HepG2 (cell line): ENCODE measurements around the gene PAIP1. TPM values are rescaled to one million over a fixed set of nuclear protein-coding genes. Genes with fewer than 3 reads are reported as not detected.

ENCODE experiments used
- HNF4A ChIP-seq: sonication (generic); formaldehyde crosslinking; IDR thresholded peaks from 2 replicates; pipeline ENCODE4 v1.4.0; 2020; ENCODE audit warnings: missing genetic modification reagents
- KLF15 ChIP-seq: sonication (generic); formaldehyde crosslinking; IDR thresholded peaks from 2 replicates; pipeline ENCODE4 v1.8.1; 2023; ENCODE audit warnings: borderline replicate concordance, mild to moderate bottlenecking, inconsistent platforms, missing genetic modification reagents, mixed read lengths
- NFKBIZ ChIP-seq: IDR thresholded peaks from 2 replicates; pipeline ENCODE4 v1.6.1; 2018; ENCODE audit warnings: missing genetic modification reagents, missing compliant biosample characterization
- PITX1 ChIP-seq: sonication (generic); formaldehyde crosslinking; IDR thresholded peaks from 2 replicates; pipeline ENCODE4 v1.5.1; 2020; ENCODE audit warnings: mild to moderate bottlenecking, missing genetic modification reagents
- SETDB1 ChIP-seq: sonication (generic); formaldehyde crosslinking; IDR thresholded peaks from 2 replicates; pipeline ENCODE4 v1.5.1; 2020; ENCODE audit warnings: missing genetic modification reagents, mild to moderate bottlenecking, borderline replicate concordance
- ZKSCAN1 ChIP-seq: fragments of 150-350 bp; IDR thresholded peaks from 2 replicates; pipeline ENCODE4 v1.6.1; 2014; ENCODE audit warnings: low read length
- ZNF143 ChIP-seq: sonication (generic); formaldehyde crosslinking; IDR thresholded peaks from 2 replicates; pipeline ENCODE4 v1.4.0; 2020; ENCODE audit warnings: missing genetic modification reagents
- ZNF235 ChIP-seq: sonication (generic); formaldehyde crosslinking; IDR thresholded peaks from 2 replicates; pipeline ENCODE4 v1.8.1; 2023; ENCODE audit warnings: mild to moderate bottlenecking, missing genetic modification reagents, borderline replicate concordance
- ZNF530 ChIP-seq: sonication (generic); formaldehyde crosslinking; IDR thresholded peaks from 2 replicates; pipeline ENCODE4 v1.5.0; 2020; ENCODE audit warnings: low read depth, mild to moderate bottlenecking, missing genetic modification reagents
- ZNF567 ChIP-seq: sonication (generic); formaldehyde crosslinking; IDR thresholded peaks from 2 replicates; pipeline ENCODE4 v1.8.1; 2023; ENCODE audit warnings: mild to moderate bottlenecking, missing genetic modification reagents, borderline replicate concordance
- ZNF75D ChIP-seq: sonication (generic); formaldehyde crosslinking; IDR thresholded peaks from 2 replicates; pipeline ENCODE4 v1.8.1; 2023; ENCODE audit warnings: missing genetic modification reagents, mild to moderate bottlenecking, borderline replicate concordance
- ZZZ3 ChIP-seq: sonication (generic); formaldehyde crosslinking; IDR thresholded peaks from 2 replicates; pipeline ENCODE4 v1.4.0; 2020; ENCODE audit warnings: missing genetic modification reagents, mild to moderate bottlenecking, borderline replicate concordance
- polyA plus RNA-seq, 8 experiments: library from polyadenylated mRNA; depleted of rRNA in 3 of 8; stranded (reverse) in 7 of 8; unstranded in 1 of 8; fragments of >200 nt; fragmentation: Illumina TruSeq in 4 of 8; extraction: Trizol in 4 of 8; gene quantifications; 2 replicates each; pipeline versions ENCODE4 v1.2.1 to v1.2.3, GENCODE V29; 2011 to 2016; ENCODE audit warnings: low read depth in 4 of 8, missing spikeins in 1 of 8, mixed read lengths in 1 of 8; ENCODE audit not compliant: insufficient read depth in 1 of 8
- total RNA-seq, 5 experiments: library from RNA; depleted of rRNA; stranded (reverse); fragments of >200 nt; fragmentation: Illumina TruSeq; extraction: Trizol; gene quantifications; 2 replicates each; pipeline ENCODE4 v1.2.3, GENCODE V29; 2016; ENCODE audit warnings: low read depth in 1 of 5
- TF ChIP-seq, protein P1 (sequence below): sonication (generic); formaldehyde crosslinking; IDR thresholded peaks from 2 replicates; pipeline ENCODE4 v1.5.1; 2020; ENCODE audit warnings: missing genetic modification reagents, mild to moderate bottlenecking, borderline replicate concordance
- TF ChIP-seq, protein P2 (sequence below): sonication (generic); formaldehyde crosslinking; IDR thresholded peaks from 2 replicates; pipeline ENCODE4 v1.4.0; 2020; ENCODE audit warnings: missing genetic modification reagents, borderline replicate concordance
- TF ChIP-seq, protein P3 (sequence below): sonication (generic); formaldehyde crosslinking; IDR thresholded peaks from 2 replicates; pipeline ENCODE4 v1.4.0; 2020; ENCODE audit warnings: missing genetic modification reagents, low read depth, mild to moderate bottlenecking, borderline replicate concordance
- TF ChIP-seq, protein P4 (sequence below): sonication (generic); formaldehyde crosslinking; conservative IDR thresholded peaks from 2 replicates; pipeline ENCODE4 v1.8.0; 2022; ENCODE audit warnings: low read depth, missing genetic modification reagents

The PAIP1 gene
- total and polyA plus RNA-seq, 2 of the 13 experiments (the other 11 are each of a cell fraction or from before 2014, with no cell fraction given) = 96.6 to 116 TPM

DNA sequence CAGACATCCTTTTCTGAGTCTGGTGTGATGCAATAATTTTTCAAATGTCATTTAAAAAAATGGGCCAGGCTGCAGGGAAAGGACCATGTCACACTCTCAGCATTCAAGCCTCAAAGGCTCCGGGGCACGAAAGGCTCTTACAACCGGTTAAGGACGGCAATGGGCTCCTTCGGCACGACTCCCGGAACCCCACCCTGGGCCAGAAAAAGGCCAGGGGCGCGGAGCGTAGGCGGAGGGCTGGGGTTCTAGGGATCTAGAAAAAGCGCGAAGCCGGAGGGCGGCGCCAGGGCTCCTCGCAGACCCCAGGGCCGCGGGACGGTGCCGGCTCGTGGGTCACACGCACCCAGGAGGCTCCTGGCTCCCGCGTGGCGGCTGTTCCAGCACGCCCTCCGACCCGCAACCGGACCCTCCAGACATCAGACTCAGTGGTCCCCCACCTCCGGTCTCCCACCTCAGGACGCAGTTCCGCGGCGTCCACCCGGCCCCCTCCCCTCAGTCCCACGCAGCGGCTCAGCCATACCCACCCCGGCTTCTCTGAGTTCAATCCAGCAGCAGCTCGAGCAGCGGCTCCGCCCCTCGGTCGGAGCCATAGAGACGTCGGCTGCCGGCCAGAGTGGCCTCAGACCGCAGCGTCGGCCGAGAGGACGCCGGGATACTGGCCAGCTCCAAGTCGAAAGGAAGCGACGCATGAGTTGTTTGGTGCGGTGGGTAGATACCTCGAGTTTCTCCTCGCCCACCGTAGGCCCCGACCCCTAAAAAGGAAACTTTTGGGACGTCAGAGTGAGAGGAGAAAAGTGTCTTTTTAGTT, 73.4 kb downstream of the PAIP1 start, which contains the start of gene TMEM267 (continued):
- TF ChIP-seq KLF15 (CRISPR knock-in tag) (0 out of 2 replicates have a peak, but pooled peaks have one; percentile 43), ZNF567 (CRISPR knock-in tag) (no peak; the same call in 1 of the 2 replicates), ZZZ3 (peak; percentile 7; the same call in 1 of the 2 replicates), ZKSCAN1 (no peak), ZNF143 (CRISPR knock-in tag) (peak; percentile 89), PITX1 (CRISPR knock-in tag) (no peak), NFKBIZ (no peak), ZNF235 (peak; percentile 71; the same call in 1 of the 2 replicates), SETDB1 (no peak), HNF4A (CRISPR knock-in tag) (no peak), ZNF530 (CRISPR knock-in tag) (0 out of 2 replicates have a peak, but pooled peaks have one; percentile 36), ZNF75D (peak; percentile 42; the same call in 1 of the 2 replicates)
- TF ChIP-seq, protein P1, sequence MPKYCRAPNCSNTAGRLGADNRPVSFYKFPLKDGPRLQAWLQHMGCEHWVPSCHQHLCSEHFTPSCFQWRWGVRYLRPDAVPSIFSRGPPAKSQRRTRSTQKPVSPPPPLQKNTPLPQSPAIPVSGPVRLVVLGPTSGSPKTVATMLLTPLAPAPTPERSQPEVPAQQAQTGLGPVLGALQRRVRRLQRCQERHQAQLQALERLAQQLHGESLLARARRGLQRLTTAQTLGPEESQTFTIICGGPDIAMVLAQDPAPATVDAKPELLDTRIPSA = no peak
- TF ChIP-seq, protein P2, sequence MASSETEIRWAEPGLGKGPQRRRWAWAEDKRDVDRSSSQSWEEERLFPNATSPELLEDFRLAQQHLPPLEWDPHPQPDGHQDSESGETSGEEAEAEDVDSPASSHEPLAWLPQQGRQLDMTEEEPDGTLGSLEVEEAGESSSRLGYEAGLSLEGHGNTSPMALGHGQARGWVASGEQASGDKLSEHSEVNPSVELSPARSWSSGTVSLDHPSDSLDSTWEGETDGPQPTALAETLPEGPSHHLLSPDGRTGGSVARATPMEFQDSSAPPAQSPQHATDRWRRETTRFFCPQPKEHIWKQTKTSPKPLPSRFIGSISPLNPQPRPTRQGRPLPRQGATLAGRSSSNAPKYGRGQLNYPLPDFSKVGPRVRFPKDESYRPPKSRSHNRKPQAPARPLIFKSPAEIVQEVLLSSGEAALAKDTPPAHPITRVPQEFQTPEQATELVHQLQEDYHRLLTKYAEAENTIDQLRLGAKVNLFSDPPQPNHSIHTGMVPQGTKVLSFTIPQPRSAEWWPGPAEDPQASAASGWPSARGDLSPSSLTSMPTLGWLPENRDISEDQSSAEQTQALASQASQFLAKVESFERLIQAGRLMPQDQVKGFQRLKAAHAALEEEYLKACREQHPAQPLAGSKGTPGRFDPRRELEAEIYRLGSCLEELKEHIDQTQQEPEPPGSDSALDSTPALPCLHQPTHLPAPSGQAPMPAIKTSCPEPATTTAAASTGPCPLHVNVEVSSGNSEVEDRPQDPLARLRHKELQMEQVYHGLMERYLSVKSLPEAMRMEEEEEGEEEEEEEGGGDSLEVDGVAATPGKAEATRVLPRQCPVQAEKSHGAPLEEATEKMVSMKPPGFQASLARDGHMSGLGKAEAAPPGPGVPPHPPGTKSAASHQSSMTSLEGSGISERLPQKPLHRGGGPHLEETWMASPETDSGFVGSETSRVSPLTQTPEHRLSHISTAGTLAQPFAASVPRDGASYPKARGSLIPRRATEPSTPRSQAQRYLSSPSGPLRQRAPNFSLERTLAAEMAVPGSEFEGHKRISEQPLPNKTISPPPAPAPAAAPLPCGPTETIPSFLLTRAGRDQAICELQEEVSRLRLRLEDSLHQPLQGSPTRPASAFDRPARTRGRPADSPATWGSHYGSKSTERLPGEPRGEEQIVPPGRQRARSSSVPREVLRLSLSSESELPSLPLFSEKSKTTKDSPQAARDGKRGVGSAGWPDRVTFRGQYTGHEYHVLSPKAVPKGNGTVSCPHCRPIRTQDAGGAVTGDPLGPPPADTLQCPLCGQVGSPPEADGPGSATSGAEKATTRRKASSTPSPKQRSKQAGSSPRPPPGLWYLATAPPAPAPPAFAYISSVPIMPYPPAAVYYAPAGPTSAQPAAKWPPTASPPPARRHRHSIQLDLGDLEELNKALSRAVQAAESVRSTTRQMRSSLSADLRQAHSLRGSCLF (CRISPR knock-in tag) = peak; percentile 61; the same call in 1 of the 2 replicates
- TF ChIP-seq, protein P3, sequence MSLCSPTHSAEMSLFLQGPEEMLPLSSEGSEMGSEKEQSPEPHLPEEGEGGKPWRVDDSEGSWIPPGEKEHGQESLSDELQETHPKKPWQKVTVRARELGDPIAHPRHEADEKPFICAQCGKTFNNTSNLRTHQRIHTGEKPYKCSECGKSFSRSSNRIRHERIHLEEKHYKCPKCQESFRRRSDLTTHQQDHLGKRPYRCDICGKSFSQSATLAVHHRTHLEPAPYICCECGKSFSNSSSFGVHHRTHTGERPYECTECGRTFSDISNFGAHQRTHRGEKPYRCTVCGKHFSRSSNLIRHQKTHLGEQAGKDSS (CRISPR knock-in tag) = peak; percentile 32; the same call in 1 of the 2 replicates
- TF ChIP-seq, protein P4, sequence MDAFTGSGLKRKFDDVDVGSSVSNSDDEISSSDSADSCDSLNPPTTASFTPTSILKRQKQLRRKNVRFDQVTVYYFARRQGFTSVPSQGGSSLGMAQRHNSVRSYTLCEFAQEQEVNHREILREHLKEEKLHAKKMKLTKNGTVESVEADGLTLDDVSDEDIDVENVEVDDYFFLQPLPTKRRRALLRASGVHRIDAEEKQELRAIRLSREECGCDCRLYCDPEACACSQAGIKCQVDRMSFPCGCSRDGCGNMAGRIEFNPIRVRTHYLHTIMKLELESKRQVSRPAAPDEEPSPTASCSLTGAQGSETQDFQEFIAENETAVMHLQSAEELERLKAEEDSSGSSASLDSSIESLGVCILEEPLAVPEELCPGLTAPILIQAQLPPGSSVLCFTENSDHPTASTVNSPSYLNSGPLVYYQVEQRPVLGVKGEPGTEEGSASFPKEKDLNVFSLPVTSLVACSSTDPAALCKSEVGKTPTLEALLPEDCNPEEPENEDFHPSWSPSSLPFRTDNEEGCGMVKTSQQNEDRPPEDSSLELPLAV = no peak
